ENCODE results near the gene UGT3A2. TPM values are rescaled to one million over a fixed set of nuclear protein-coding genes. Genes with fewer than 3 reads are reported as not detected.
"Not testable (repeated sequence)": the region's sequence is repeated elsewhere in the genome, so short reads cannot be mapped to it uniquely, and the experiment has no call there.

The UGT3A2 gene
- total RNA-seq, 1 donor from 2014 or later: 0.18 TPM

- intact Hi-C loops (cut with micrococcal nuclease): no loop called here
Measured at GRCh38 chr5:36054647-36055046, 12.0 kb downstream of the UGT3A2 start.

GRCh38 chr5:36052538-36052937 lies 14.1 kb downstream of the UGT3A2 start:
- intact Hi-C loops (cut with micrococcal nuclease): no loop called here

- intact Hi-C loops (cut with micrococcal nuclease): no loop called here
Measured at GRCh38 chr5:36049949-36050348, 16.7 kb downstream of the UGT3A2 start.

- intact Hi-C loops (cut with micrococcal nuclease): no loop called here
Measured at GRCh38 chr5:36047384-36048160, 19.1 kb downstream of the UGT3A2 start.

- intact Hi-C loops (cut with micrococcal nuclease): no loop called here
Measured at GRCh38 chr5:36045895-36046294, 20.8 kb downstream of the UGT3A2 start.

GRCh38 chr5:36041537-36041845 lies 25.2 kb downstream of the UGT3A2 start:
- intact Hi-C loops (cut with micrococcal nuclease): no loop called here

- intact Hi-C loops (cut with micrococcal nuclease): no loop called here
Measured at GRCh38 chr5:36040651-36041536, 25.8 kb downstream of the UGT3A2 start.

- intact Hi-C loops (cut with micrococcal nuclease): no loop called here
Measured at GRCh38 chr5:36035696-36036095, 31.0 kb downstream of the UGT3A2 start.

- intact Hi-C loops (cut with micrococcal nuclease): not testable (repeated sequence)
Measured at GRCh38 chr5:36034536-36035134, 32.0 kb downstream of the UGT3A2 start.

- intact Hi-C loops (cut with micrococcal nuclease): no loop called here
Measured at GRCh38 chr5:36033486-36033885, 33.2 kb downstream of the UGT3A2 start.

- intact Hi-C loops (cut with micrococcal nuclease): no loop called here
Measured at GRCh38 chr5:36033047-36033446, 33.6 kb downstream of the UGT3A2 start.

- intact Hi-C loops (cut with micrococcal nuclease): no loop called here
Measured at GRCh38 chr5:36031223-36031622, 35.5 kb downstream of the UGT3A2 start.

GRCh38 chr5:36029914-36030313 lies 36.8 kb downstream of the UGT3A2 start:
- intact Hi-C loops (cut with micrococcal nuclease): no loop called here

GRCh38 chr5:36028816-36029465 lies 37.7 kb downstream of the UGT3A2 start:
- intact Hi-C loops (cut with micrococcal nuclease): no loop called here

GRCh38 chr5:36027711-36028110 lies 39.0 kb downstream of the UGT3A2 start:
- intact Hi-C loops (cut with micrococcal nuclease): no loop called here

- intact Hi-C loops (cut with micrococcal nuclease): no loop called here
Measured at GRCh38 chr5:36026706-36027465, 39.8 kb downstream of the UGT3A2 start.

GRCh38 chr5:36022246-36022645 lies 44.4 kb downstream of the UGT3A2 start:
- intact Hi-C loops (cut with micrococcal nuclease): not testable (repeated sequence)

- intact Hi-C loops (cut with micrococcal nuclease): not testable (repeated sequence)
Measured at GRCh38 chr5:36019584-36019983, 47.1 kb downstream of the UGT3A2 start.

GRCh38 chr5:36017622-36018021 lies 49.1 kb downstream of the UGT3A2 start:
- intact Hi-C loops (cut with micrococcal nuclease): no loop called here

- intact Hi-C loops (cut with micrococcal nuclease): no loop called here
Measured at GRCh38 chr5:36017004-36017403, 49.7 kb downstream of the UGT3A2 start.

- intact Hi-C loops (cut with micrococcal nuclease): no loop called here
Measured at GRCh38 chr5:36013182-36013581, 53.5 kb downstream of the UGT3A2 start.

All from T-helper 2 cell treated with Interferon-gamma antibody and Interleukin-4, amounts not matched to agents 100 ng/mL and 5 ng/mL, for 36 hours (primary cell).